GM12873 (cell line): ENCODE data around the gene DNAH10.

ENCODE experiments used
- CTCF ChIP-seq: IDR thresholded peaks from 2 replicates; pipeline ENCODE4 v1.5.1; 2012; ENCODE audit warnings: low read depth, mild to moderate bottlenecking, moderate library complexity, low read length, control low read depth; ENCODE audit not compliant: insufficient read depth; ENCODE audit errors: missing control alignments

The DNAH10 gene

GRCh38 chr12:123798518-123798917 is 36.4 kb downstream of the DNAH10 start:
- no peak for TF ChIP-seq CTCF

GRCh38 chr12:123799227-123799626 is 37.1 kb downstream of the DNAH10 start:
- TF ChIP-seq CTCF, result no peak

GRCh38 chr12:123801573-123802178 is 39.6 kb downstream of the DNAH10 start:
- peak; percentile 52 for TF ChIP-seq CTCF

GRCh38 chr12:123805173-123805572 is 43.1 kb downstream of the DNAH10 start:
- TF ChIP-seq CTCF, result no peak

GRCh38 chr12:123807002-123807401 is 44.9 kb downstream of the DNAH10 start:
- TF ChIP-seq CTCF, result no peak

GRCh38 chr12:123807670-123808069 is 45.6 kb downstream of the DNAH10 start:
- TF ChIP-seq CTCF, result no peak

- peak; percentile 22 for TF ChIP-seq CTCF
Measured at GRCh38 chr12:123808167-123808566, 46.1 kb downstream of the DNAH10 start.
